GM12865 (cell line): ENCODE results near the gene EXOC4.

Source experiments
- DNase-seq: peaks from one replicate; pipeline ENCODE4 v3.0.0; 2010; ENCODE audit warnings: low read depth
- H3K4me3 ChIP-seq: 2 replicates; pipeline ENCODE4 v1.5.1; 2011; ENCODE audit warnings: mild to moderate bottlenecking, low read depth, low read length, control low read depth
- CTCF ChIP-seq: IDR thresholded peaks from 2 replicates; pipeline ENCODE4 v1.5.1; 2011; ENCODE audit warnings: low read length, control low read depth, low read depth, inconsistent platforms; ENCODE audit not compliant: insufficient read depth; ENCODE audit errors: missing control alignments

Gene EXOC4

GRCh38 chr7:133556048-133556447 is 303.2 kb downstream of the EXOC4 start:
- no peak for DNase-seq
- H3K4me3 ChIP-seq: no peak overlapping the region
- no peak for TF ChIP-seq CTCF

- no peak for DNase-seq
- TF ChIP-seq CTCF: no peak
These were observed 303.7 kb downstream of the EXOC4 start for GRCh38 chr7:133556553-133556952.

GRCh38 chr7:133560900-133561299 is 308.0 kb downstream of the EXOC4 start:
- no peak for TF ChIP-seq CTCF
- no peak overlapping the region for H3K4me3 ChIP-seq
- peak; percentile 36 for DNase-seq

More at GRCh38 chr7:133556553-133556952, 303.7 kb downstream of the EXOC4 start:
- H3K4me3 ChIP-seq: no peak overlapping the region

GRCh38 chr7:133561396-133561795 is 308.5 kb downstream of the EXOC4 start:
- no peak overlapping the region for H3K4me3 ChIP-seq
- no peak for TF ChIP-seq CTCF

GRCh38 chr7:133562621-133563020 is 309.7 kb downstream of the EXOC4 start:
- DNase-seq: no peak
- TF ChIP-seq CTCF: no peak

More at GRCh38 chr7:133561396-133561795, 308.5 kb downstream of the EXOC4 start:
- DNase-seq: no peak

GRCh38 chr7:133563251-133563650 is 310.4 kb downstream of the EXOC4 start:
- no peak for DNase-seq
- TF ChIP-seq CTCF: no peak
- H3K4me3 ChIP-seq: no peak overlapping the region

More at GRCh38 chr7:133562621-133563020, 309.7 kb downstream of the EXOC4 start:
- no peak overlapping the region for H3K4me3 ChIP-seq

GRCh38 chr7:133564484-133564883 is 311.6 kb downstream of the EXOC4 start:
- DNase-seq: no peak
- no peak for TF ChIP-seq CTCF
- H3K4me3 ChIP-seq: no peak overlapping the region
